K562 (cell line): Measurements from ENCODE around the gene SSTR5. TPM values are rescaled to one million over a fixed set of nuclear protein-coding genes. Genes with fewer than 3 reads are reported as not detected.

ENCODE experiments used
- ATAC-seq: fragments of 200-7000 bp; cut with Tn5 transposase; 3 replicates; pipeline ENCODE4 v1.9.1; 2020; ENCODE audit warnings: moderate library complexity
- BruUV-seq: library from RNA; stranded (reverse); fragments of 400-500 nt; replicated peaks from 2 replicates; lab custom pipeline; 2021; lab: Mats Ljungman, UMichigan
- CTCF ChIA-PET: fragments of 300-600 bp; formaldehyde crosslinking; extraction: SDS; loops from one replicate; lab custom pipeline; 2021; ENCODE audit warnings: low intra/inter-chr PET ratio; lab: Yijun Ruan, JAX
- POLR2A ChIA-PET: fragments of 300-600, 350-650 bp; sonication (Branson Sonifier 250); formaldehyde crosslinking; extraction: SDS; loops from one replicate; lab custom pipeline; 2021; ENCODE audit warnings: antibody characterized with exemption, inconsistent platforms; lab: Yijun Ruan, JAX
- DNase-seq, 4 experiments: peaks; one replicate each; pipeline versions ENCODE4 v3.0.0 to v3.0.0-alpha.2; 2011 to 2018; ENCODE audit warnings: low spot score in 3 of 4, mixed read lengths in 3 of 4; ENCODE audit errors: extremely low read depth in 1 of 4
- FAIRE-seq: peaks from 2 replicates; lab custom pipeline; 2011; peaks lifted over from hg19 to GRCh38; lab: Jason Lieb, UNC
- H2AFZ ChIP-seq: 2 replicates; pipeline ENCODE4 v1.6.0; 2011; ENCODE audit warnings: low read depth, low read length, control low read depth, inconsistent platforms
- H3K27ac ChIP-seq: fragments of 200-600 bp; 3 replicates; pipeline ENCODE4 v1.8.0; 2011; ENCODE audit warnings: low read depth, mild to moderate bottlenecking, control low read depth, inconsistent platforms, low read length, moderate library complexity, mixed read lengths; ENCODE audit errors: extremely low read depth
- H3K27me3 ChIP-seq, 2 experiments: fragments of 300-600 bp in 1 of 2; 2 replicates in 1 of 2; 3 replicates in 1 of 2; pipeline versions ENCODE4 v1.6.0 to v1.8.0; 2011; ENCODE audit warnings: inconsistent platforms in 2 of 2, low read length in 2 of 2, mild to moderate bottlenecking in 1 of 2, mixed read lengths in 1 of 2, moderate library complexity in 1 of 2; ENCODE audit not compliant: control insufficient read depth in 2 of 2, insufficient read depth in 2 of 2
- H3K36me3 ChIP-seq: fragments of 300-600 bp; 3 replicates; pipeline ENCODE4 v1.8.0; 2011; ENCODE audit warnings: mild to moderate bottlenecking, low read length, inconsistent platforms; ENCODE audit not compliant: control insufficient read depth, insufficient read depth
- H3K4me1 ChIP-seq, 2 experiments: fragments of 200-600 bp in 1 of 2; replicated peaks in 1 of 2; 2 replicates in 1 of 2; 3 replicates in 1 of 2; pipeline versions ENCODE4 v1.5.1 to v1.8.0; 2011; ENCODE audit warnings: inconsistent platforms in 2 of 2, low read length in 2 of 2, mild to moderate bottlenecking in 1 of 2, mixed read lengths in 1 of 2, moderate library complexity in 1 of 2; ENCODE audit not compliant: control insufficient read depth in 2 of 2, insufficient read depth in 2 of 2
- H3K4me2 ChIP-seq: 2 replicates; pipeline ENCODE4 v1.6.1; 2011; ENCODE audit warnings: low read length, control low read depth, inconsistent platforms, mixed read lengths; ENCODE audit not compliant: insufficient read depth
- H3K4me3 ChIP-seq: fragments of 200-600 bp; sonication (generic), shearing (Covaris generic); 2 replicates; pipeline ENCODE4 v1.5.1; 2016; ENCODE audit warnings: control low read depth, inconsistent platforms
- H3K79me2 ChIP-seq: fragments of 200-600 bp; 3 replicates; pipeline ENCODE4 v1.8.0; 2011; ENCODE audit warnings: low read length, inconsistent platforms; ENCODE audit not compliant: control insufficient read depth, insufficient read depth
- H3K9ac ChIP-seq, 2 experiments: 2 replicates each; pipeline versions ENCODE4 v1.6.0 to v1.6.1; 2011; ENCODE audit warnings: low read depth in 2 of 2, low read length in 2 of 2, control low read depth in 1 of 2, inconsistent platforms in 1 of 2, mild to moderate bottlenecking in 1 of 2, mixed read lengths in 1 of 2; ENCODE audit not compliant: insufficient read depth in 1 of 2
- H3K9me1 ChIP-seq: one replicate; pipeline ENCODE4 v1.6.0; 2011; ENCODE audit warnings: inconsistent platforms, mild to moderate bottlenecking, low read length, moderate library complexity; ENCODE audit not compliant: control insufficient read depth, insufficient read depth
- H3K9me3 ChIP-seq: replicated peaks from 2 replicates; pipeline ENCODE4 v1.5.1; 2011; ENCODE audit warnings: low read depth, low read length, inconsistent platforms; ENCODE audit not compliant: control insufficient read depth, insufficient read depth
- H4K20me1 ChIP-seq: replicated peaks from 2 replicates; pipeline ENCODE4 v1.6.1; 2011; ENCODE audit warnings: low read length, inconsistent platforms, mixed read lengths; ENCODE audit not compliant: control insufficient read depth, insufficient read depth
- EP400 ChIP-seq: fragments of 450-650 bp; IDR thresholded peaks from 2 replicates; pipeline ENCODE4 v1.6.1; 2017; ENCODE audit warnings: antibody characterized with exemption, mild to moderate bottlenecking, moderate library complexity
- ETV1 ChIP-seq: fragments of 450-650 bp; conservative IDR thresholded peaks from 2 replicates; pipeline ENCODE4 v1.6.1; 2016; ENCODE audit warnings: missing genetic modification characterization, control low read depth, low read depth, missing compliant biosample characterization
- RBM34 ChIP-seq: fragments of 200-400 bp; formaldehyde crosslinking; IDR thresholded peaks from 2 replicates; pipeline ENCODE4 v1.6.1; 2018; ENCODE audit warnings: low read length, borderline replicate concordance; ENCODE audit not compliant: insufficient read depth
- TAF1 ChIP-seq: IDR thresholded peaks from 2 replicates; pipeline ENCODE4 v1.6.1; 2011; ENCODE audit warnings: mild to moderate bottlenecking, low read length, moderate library complexity; ENCODE audit not compliant: insufficient read depth, control insufficient read depth, severe bottlenecking; ENCODE audit errors: extremely low read depth
- ZNF224 ChIP-seq: sonication (generic); formaldehyde crosslinking; IDR thresholded peaks from 2 replicates; pipeline ENCODE4 v1.8.0; 2022; ENCODE audit warnings: mild to moderate bottlenecking, missing genetic modification reagents
- ZSCAN29 ChIP-seq: fragments of 450-650 bp; IDR thresholded peaks from 2 replicates; pipeline ENCODE4 v1.6.1; 2017
- WGBS: fragments of 100-300 bp; shearing (Covaris generic); methylation state at CpG from one replicate; pipeline ENCODE4 v1.1.6; 2016; ENCODE audit warnings: low coverage, mixed read lengths; ENCODE audit not compliant: insufficient coverage; ENCODE audit errors: missing lambda C conversion rate; 5-methylcytosine and 5-hydroxymethylcytosine counted together
- in situ Hi-C: fragments of 300-500 bp; cut with MboI; formaldehyde crosslinking; loops from 4 replicates; pipeline ENCODE4 v1.15.0; 2018; ENCODE audit warnings: inconsistent platforms, mixed read lengths
- intact Hi-C: fragments of 100-400 bp; cut with micrococcal nuclease; formaldehyde crosslinking; loops from 2 replicates; pipeline ENCODE4 v1.14.2; 2022
- polyA plus RNA-seq, 8 experiments: library from polyadenylated mRNA; depleted of rRNA in 4 of 8; stranded (reverse) in 5 of 8; unstranded in 3 of 8; fragments of >200 nt; fragmentation: Nextera tagmentation in 2 of 8; fragmentation: Illumina TruSeq in 1 of 8; extraction: Ambion mirVana in 2 of 8; extraction: Trizol in 1 of 8; gene quantifications; 2 replicates each; pipeline versions ENCODE4 v1.2.1 to v1.2.3, GENCODE V29; 2011 to 2014; ENCODE audit warnings: inconsistent platforms in 1 of 8, missing spikeins in 1 of 8
- total RNA-seq, 7 experiments: library from RNA; depleted of rRNA in 6 of 7; stranded (reverse); fragments of >200 nt in 6 of 7; fragmentation: Illumina TruSeq in 2 of 7; extraction: Trizol in 2 of 7; gene quantifications; 2 replicates each; pipeline versions ENCODE4 v1.2.1 to v1.2.3, GENCODE V29; 2011 to 2021; ENCODE audit warnings: low replicate concordance in 1 of 7
- TF ChIP-seq, protein P1 (sequence below): fragments of 250-450 bp; sonication (Bioruptor Pico); IDR thresholded peaks from 2 replicates; pipeline ENCODE4 v1.4.0; 2020; ENCODE audit warnings: mild to moderate bottlenecking, moderate library complexity
- TF ChIP-seq, protein P2 (sequence below): IDR thresholded peaks from 2 replicates; pipeline ENCODE4 v1.6.1; 2016; ENCODE audit warnings: missing genetic modification characterization, missing compliant biosample characterization
- TF ChIP-seq, protein P3 (sequence below): IDR thresholded peaks from 3 replicates; pipeline ENCODE4 v1.6.1; 2011; ENCODE audit warnings: borderline replicate concordance, mild to moderate bottlenecking, moderate library complexity; ENCODE audit not compliant: insufficient read length; ENCODE audit errors: extremely low read depth
- TF ChIP-seq, protein P4 (sequence below): sonication (generic); formaldehyde crosslinking; IDR thresholded peaks from 2 replicates; pipeline ENCODE4 v1.8.0; 2023; ENCODE audit warnings: missing genetic modification reagents, mild to moderate bottlenecking, borderline replicate concordance

The SSTR5 gene
- total and polyA plus RNA-seq, 9 of the 15 experiments (the other 6 are each of a cell fraction or from before 2014, with no cell fraction given), result not detected

DNA sequence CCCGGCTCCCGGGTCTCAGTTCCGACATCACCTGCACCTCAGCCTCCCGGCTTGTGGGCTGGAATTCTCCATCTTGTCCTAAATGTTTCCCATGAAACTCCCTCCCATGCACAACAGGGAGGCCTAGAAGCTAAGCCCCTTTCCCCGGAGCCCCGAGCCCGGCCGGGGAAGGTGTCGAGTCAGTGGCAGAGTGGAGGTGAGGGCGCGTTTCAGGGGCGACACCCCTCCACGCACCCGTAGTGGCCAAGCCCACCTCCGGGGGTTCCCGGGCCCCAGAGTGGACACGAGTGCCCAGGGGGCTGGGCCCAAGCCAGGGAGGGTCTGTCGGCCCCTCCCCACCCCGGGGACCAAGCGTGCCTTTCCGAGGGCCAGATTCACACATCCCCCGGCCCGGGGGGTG is 48.5 kb downstream of the SSTR5 start:
- ATAC-seq (no peak), FAIRE-seq (no peak), DNase-seq (no peak)
- no TSS peak for BruUV-seq
- WGBS, result 8% methylated on average over 21 of the region's 23 CpGs
- Histone ChIP-seq H3K79me2 (no peaks in the 10 kb centered on the region), H3K9me3 (no peaks in the 10 kb centered on the region), H3K4me3 (no peak overlapping the region), H3K4me1 (peaks cover 0 to 82% of the 10 kb centered on the region in 2 experiments; a peak in 2 of 5 replicates), H3K27ac (no peak overlapping the region), H3K9ac (no peak overlapping the region), H3K9me1 (no peaks in the 10 kb centered on the region), H3K4me2 (no peak overlapping the region), H3K36me3 (no peaks in the 10 kb centered on the region), H4K20me1 (peaks cover 13% of the 10 kb centered on the region), H3K27me3 (peaks cover 7 to 71% of the 10 kb centered on the region in 2 experiments; a peak in 3 of 5 replicates), H2AFZ (no peak overlapping the region)
- intact Hi-C loops, result no loop called here
- in situ Hi-C loops, result no loop called here
- ChIA-PET POLR2A (no interaction called here), CTCF (no interaction called here)
- TF ChIP-seq, protein P1, sequence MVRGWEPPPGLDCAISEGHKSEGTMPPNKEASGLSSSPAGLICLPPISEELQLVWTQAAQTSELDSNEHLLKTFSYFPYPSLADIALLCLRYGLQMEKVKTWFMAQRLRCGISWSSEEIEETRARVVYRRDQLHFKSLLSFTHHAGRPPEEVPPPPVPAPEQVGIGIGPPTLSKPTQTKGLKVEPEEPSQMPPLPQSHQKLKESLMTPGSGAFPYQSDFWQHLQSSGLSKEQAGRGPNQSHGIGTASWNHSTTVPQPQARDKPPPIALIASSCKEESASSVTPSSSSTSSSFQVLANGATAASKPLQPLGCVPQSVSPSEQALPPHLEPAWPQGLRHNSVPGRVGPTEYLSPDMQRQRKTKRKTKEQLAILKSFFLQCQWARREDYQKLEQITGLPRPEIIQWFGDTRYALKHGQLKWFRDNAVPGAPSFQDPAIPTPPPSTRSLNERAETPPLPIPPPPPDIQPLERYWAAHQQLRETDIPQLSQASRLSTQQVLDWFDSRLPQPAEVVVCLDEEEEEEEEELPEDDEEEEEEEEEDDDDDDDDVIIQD (CRISPR knock-in tag), result no peak
- TF ChIP-seq EP400 (no peak), TAF1 (no peak), ETV1 (tag) (no peak), RBM34 (no peak), ZNF224 (no peak), ZSCAN29 (no peak)
- TF ChIP-seq, protein P2, sequence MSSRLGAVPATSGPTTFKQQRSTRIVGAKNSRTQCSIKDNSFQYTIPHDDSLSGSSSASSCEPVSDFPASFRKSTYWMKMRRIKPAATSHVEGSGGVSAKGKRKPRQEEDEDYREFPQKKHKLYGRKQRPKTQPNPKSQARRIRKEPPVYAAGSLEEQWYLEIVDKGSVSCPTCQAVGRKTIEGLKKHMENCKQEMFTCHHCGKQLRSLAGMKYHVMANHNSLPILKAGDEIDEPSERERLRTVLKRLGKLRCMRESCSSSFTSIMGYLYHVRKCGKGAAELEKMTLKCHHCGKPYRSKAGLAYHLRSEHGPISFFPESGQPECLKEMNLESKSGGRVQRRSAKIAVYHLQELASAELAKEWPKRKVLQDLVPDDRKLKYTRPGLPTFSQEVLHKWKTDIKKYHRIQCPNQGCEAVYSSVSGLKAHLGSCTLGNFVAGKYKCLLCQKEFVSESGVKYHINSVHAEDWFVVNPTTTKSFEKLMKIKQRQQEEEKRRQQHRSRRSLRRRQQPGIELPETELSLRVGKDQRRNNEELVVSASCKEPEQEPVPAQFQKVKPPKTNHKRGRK (tag), result no peak
- TF ChIP-seq, protein P3, sequence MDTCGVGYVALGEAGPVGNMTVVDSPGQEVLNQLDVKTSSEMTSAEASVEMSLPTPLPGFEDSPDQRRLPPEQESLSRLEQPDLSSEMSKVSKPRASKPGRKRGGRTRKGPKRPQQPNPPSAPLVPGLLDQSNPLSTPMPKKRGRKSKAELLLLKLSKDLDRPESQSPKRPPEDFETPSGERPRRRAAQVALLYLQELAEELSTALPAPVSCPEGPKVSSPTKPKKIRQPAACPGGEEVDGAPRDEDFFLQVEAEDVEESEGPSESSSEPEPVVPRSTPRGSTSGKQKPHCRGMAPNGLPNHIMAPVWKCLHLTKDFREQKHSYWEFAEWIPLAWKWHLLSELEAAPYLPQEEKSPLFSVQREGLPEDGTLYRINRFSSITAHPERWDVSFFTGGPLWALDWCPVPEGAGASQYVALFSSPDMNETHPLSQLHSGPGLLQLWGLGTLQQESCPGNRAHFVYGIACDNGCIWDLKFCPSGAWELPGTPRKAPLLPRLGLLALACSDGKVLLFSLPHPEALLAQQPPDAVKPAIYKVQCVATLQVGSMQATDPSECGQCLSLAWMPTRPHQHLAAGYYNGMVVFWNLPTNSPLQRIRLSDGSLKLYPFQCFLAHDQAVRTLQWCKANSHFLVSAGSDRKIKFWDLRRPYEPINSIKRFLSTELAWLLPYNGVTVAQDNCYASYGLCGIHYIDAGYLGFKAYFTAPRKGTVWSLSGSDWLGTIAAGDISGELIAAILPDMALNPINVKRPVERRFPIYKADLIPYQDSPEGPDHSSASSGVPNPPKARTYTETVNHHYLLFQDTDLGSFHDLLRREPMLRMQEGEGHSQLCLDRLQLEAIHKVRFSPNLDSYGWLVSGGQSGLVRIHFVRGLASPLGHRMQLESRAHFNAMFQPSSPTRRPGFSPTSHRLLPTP, result no peak
- TF ChIP-seq, protein P4, sequence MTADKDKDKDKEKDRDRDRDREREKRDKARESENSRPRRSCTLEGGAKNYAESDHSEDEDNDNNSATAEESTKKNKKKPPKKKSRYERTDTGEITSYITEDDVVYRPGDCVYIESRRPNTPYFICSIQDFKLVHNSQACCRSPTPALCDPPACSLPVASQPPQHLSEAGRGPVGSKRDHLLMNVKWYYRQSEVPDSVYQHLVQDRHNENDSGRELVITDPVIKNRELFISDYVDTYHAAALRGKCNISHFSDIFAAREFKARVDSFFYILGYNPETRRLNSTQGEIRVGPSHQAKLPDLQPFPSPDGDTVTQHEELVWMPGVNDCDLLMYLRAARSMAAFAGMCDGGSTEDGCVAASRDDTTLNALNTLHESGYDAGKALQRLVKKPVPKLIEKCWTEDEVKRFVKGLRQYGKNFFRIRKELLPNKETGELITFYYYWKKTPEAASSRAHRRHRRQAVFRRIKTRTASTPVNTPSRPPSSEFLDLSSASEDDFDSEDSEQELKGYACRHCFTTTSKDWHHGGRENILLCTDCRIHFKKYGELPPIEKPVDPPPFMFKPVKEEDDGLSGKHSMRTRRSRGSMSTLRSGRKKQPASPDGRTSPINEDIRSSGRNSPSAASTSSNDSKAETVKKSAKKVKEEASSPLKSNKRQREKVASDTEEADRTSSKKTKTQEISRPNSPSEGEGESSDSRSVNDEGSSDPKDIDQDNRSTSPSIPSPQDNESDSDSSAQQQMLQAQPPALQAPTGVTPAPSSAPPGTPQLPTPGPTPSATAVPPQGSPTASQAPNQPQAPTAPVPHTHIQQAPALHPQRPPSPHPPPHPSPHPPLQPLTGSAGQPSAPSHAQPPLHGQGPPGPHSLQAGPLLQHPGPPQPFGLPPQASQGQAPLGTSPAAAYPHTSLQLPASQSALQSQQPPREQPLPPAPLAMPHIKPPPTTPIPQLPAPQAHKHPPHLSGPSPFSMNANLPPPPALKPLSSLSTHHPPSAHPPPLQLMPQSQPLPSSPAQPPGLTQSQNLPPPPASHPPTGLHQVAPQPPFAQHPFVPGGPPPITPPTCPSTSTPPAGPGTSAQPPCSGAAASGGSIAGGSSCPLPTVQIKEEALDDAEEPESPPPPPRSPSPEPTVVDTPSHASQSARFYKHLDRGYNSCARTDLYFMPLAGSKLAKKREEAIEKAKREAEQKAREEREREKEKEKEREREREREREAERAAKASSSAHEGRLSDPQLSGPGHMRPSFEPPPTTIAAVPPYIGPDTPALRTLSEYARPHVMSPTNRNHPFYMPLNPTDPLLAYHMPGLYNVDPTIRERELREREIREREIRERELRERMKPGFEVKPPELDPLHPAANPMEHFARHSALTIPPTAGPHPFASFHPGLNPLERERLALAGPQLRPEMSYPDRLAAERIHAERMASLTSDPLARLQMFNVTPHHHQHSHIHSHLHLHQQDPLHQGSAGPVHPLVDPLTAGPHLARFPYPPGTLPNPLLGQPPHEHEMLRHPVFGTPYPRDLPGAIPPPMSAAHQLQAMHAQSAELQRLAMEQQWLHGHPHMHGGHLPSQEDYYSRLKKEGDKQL (CRISPR knock-in tag), result no peak
